Occipital lobe (tissue), 2 donors: ENCODE data around the gene DNAJC5. TPM values are rescaled to one million over a fixed set of nuclear protein-coding genes. Genes with fewer than 3 reads are reported as not detected.
A peak's percentile ranks its signal among the peaks of the same experiment; 100 is the strongest.
"Not testable (repeated sequence)": the region's sequence is repeated elsewhere in the genome, so short reads cannot be mapped to it uniquely, and the experiment has no call there.

Experiments
- DNase-seq: peaks from one replicate; lab custom pipeline; 2025; lab: John Stamatoyannopoulos, UW
- total RNA-seq: library from RNA; depleted of rRNA; stranded (reverse); fragments of >200 nt; gene quantifications from one replicate; pipeline ENCODE4 v1.2.3, GENCODE V29; 2014

Gene DNAJC5, protein sequence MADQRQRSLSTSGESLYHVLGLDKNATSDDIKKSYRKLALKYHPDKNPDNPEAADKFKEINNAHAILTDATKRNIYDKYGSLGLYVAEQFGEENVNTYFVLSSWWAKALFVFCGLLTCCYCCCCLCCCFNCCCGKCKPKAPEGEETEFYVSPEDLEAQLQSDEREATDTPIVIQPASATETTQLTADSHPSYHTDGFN
- total RNA-seq = 99.7 TPM

- peak; percentile 90 for DNase-seq
Measured at GRCh38 chr20:63894358-63895201, at the start of gene DNAJC5. DNAJC5 (plus strand) TSS chr20:63895126; CDS start chr20:63928346, 33,220 bp downstream.

- DNase-seq = no peak
Measured at GRCh38 chr20:63846128-63846771, 48.7 kb upstream of the DNAJC5 start.

- DNase-seq = no peak
Measured at GRCh38 chr20:63846888-63847236, 48.1 kb upstream of the DNAJC5 start.

- no peak for DNase-seq
Measured at GRCh38 chr20:63847237-63848002, 47.5 kb upstream of the DNAJC5 start.

DNA sequence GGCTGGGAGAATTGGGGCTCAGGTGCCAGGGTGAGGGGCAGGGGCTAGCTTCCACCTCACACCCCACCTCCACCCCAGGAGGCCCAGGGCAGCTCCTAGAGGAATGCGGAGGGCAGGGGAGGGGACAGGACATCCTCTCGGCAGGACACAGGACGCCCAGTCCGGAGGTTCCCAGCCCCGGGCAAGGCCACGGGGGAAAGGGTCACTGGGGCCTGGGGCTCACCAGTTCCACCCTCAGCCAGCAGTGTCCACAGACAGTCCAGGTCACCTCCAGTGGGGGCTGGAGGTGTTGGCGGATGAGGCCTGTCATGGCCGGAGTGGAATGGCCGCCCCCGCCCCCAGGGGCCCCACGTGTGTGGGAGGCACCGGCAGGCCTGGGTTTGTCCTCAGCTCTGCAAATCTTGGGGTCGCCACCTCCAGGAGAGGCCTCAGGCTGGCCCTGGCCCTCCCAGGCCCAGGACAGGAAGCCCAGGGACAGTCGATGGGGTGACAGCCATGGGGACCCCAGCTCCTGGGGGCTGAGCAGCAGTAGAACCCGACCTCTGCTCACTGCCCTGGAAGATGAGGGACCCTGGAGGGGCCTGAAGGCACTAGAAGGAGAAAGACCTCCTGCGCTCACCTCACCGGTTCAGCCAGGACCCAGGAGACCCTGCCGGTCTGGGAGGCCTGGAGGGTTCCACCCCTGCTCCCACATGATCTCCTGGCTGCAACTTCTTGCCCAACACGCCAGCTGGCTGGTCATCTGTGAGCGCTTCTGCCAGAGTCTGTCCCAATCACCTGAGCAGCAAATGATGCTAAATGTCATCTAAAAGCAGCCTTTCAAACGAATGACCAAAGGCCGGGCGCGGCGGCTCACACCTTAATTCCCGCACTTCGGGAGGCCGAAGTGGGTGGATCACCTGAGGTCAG, 46.7 kb upstream of the DNAJC5 start:
- DNase-seq = no peak

- DNase-seq = no peak
Measured at GRCh38 chr20:63850689-63851547, 44.0 kb upstream of the DNAJC5 start.

DNA sequence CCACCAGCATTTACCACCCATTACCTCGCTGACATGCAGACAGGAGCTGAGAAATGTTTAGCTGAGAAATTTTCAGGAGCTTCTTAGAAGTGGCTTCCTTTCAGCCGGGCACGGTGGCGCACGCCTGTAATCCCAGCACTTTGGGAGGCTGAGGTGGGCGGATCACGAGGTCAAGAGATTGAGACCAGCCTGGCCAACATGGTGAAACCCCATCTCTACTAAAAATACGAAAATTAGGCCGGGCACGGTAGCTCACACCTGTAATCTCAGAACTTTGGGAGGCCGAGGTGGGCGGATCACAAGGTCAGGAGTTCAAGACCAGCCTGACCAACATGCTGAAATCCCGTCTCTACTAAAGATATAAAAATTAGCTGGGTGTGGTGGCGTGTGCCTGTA, 43.4 kb upstream of the DNAJC5 start:
- not testable (repeated sequence) for DNase-seq

DNA sequence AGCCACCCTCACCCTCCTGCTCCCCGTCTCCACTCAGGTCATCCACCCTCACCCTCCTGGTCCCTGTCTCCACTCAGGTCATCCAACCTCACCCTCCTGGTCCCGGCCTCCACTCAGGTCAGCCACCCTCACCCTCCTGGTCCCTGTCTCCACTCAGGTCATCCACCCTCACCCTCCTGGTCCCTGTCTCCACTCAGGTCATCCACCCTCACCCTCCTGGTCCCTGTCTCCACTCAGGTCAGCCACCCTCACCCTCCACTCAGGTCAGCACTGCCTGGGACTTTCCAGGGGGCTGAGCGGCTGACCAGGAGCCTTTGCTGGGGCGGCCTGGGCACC, 41.2 kb upstream of the DNAJC5 start:
- not testable (repeated sequence) for DNase-seq

GRCh38 chr20:63854069-63854765, 40.7 kb upstream of the DNAJC5 start:
- DNase-seq = no peak

GRCh38 chr20:63854766-63855362, 40.1 kb upstream of the DNAJC5 start:
- DNase-seq = no peak

DNA sequence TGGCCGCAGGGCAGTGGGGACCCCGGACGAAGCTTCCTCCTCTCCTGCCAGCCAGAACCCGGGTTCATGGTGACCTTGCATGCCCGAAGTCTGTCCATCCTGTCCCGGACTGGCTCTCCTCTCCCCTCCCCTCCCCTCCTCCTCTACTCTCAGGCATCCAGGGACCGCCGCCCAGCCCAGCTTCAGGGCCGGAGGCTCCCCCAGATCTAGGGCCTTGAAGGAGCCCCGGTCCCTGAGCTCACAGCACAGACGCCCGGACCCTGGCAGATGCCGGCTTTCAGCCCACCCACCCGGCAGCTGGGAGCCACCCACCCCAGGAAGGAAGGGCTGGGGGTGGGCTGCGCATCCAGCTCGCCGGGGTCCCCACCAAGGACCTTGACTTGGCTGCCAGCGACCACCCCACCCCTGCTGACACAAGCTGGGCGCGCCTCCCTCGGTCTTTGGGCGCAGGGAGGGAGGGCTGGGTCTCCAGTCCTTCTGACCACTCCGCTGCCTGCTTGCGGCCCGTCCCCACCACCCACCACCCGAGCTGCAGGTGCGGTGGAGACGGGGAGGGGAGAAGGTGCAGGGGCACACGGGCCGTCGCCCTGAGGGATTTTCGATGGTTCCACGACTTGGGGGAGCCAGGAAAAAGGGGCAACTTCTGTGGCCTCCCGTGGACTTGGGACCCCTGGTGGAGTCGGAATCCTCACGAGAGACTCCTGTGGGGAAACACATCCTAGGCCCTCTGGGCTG, 39.4 kb upstream of the DNAJC5 start:
- no peak for DNase-seq

DNA sequence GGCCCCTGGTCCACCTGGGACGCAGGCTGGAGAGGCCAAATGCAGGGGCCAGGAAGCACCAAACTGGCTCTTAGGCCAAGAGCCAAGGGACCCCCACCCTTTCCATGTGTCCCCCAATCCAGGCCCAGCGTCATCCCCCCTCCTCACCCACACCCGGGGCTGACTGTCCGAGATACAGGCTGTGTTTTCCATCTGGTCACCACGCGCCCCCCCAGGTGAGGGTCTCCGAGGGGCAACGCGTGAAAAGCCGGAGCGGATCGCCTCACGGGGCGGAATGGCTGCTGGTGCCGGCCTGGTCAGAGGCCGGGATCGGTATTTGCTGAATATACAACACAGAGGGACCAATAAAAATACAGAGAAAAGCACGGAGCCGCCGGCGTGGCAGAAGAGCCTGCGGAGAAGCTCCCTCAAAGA, 38.8 kb upstream of the DNAJC5 start:
- DNase-seq = no peak

DNA sequence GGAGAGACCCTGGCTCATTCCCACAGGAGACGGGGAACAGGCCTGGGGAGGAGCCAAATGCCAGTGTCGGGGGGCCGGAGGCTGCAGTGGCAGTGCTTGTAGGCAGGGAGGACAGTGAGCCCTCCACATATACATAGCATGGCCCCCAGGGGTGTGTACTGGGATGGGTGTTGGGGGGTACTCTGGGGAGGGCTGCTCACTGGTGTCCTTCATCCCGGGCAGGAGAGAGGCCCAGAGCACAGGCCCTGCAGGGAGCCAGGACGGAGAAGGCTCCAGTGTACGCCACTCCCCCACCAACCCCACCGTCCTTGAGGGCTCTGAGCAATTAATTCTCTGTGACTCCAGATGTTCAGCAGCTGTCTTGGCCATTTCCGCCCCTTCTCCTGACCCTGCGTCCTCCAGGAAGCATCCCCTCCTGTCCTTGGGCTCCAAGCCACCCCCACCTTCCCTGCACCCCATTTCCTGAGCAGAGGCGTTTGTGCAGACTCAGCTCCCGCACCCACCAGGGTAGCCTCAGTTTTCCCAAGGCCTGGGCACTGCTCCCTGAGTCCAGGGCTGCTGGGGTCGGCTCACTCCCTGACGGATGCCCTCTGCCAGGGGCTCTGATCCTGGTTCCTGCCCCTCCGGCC, 37.0 kb upstream of the DNAJC5 start:
- DNase-seq = no peak

- no peak for DNase-seq
Measured at GRCh38 chr20:63858393-63859165, 36.3 kb upstream of the DNAJC5 start.

DNA sequence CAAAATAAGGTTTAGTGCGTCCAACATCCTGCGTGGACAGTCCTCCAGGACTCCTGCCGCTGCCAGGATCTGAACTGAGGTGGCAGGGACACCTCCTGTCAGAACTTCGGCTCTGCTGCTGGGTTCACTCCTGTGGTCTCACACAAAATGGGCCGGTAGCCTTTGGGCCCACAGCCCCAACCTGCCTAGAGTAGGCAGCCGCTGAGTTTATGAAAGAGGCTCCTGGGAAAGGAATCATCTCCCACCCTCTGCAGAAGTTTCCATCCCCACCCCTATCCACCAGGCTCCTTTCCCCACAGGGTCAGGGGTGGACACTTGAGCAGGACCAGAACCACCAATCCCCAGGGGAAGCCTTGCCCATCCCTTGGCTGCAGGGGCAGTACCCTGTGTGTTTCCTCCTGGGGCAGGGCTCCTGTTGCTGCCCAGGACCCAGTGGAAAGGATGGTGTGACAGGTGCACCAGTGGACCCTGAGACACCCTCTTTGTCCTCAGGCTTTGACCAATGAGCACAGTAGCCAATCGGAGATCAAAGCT, 35.7 kb upstream of the DNAJC5 start:
- DNase-seq = no peak

DNA sequence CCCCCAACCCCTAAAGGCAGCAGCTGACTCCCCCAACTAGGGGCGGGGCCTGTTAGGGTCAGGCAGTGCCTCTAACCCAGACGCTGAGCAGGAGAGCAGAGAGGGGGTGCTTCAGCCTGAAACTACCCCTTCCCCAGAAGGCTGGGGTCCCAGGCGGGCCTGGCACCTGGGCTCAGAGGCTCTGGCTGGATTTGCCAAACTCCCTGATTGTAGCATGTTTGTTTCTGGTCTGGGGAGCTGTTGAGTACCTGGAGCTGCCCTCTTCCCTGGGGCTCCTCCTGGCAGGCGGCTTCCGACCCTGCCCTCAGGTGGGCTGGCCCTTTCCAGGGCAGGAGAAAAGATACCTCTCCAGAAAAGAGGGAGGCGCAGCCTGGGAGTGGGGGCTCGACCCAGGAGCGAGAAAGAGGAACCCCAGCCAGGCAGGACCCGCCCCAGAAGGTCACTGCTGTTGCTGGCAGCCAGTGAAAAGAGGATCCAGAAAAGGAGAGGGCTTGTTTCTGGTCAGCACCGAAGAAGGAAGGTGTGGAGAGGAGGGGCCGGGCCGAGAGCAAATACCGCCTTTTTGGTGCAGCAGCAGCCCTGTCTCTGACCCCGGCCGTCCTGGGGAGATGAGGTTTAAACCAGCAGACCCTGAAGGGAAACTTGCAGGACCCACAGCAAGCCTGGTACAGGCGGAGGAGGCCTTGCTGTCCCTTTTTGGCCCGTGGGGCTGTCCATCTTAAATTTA, 34.4 kb upstream of the DNAJC5 start:
- DNase-seq = no peak
